Liver (tissue), 9 donors: ENCODE results near the gene NAGS. TPM values are rescaled to one million over a fixed set of nuclear protein-coding genes. Genes with fewer than 3 reads are reported as not detected.

Source experiments
- DNase-seq: peaks from one replicate; pipeline ENCODE4 v3.0.0-alpha.2; 2017; ENCODE audit warnings: low spot score
- H3K27ac ChIP-seq, 2 donors: one replicate each; pipeline ENCODE4 v1.7.0; 2013; ENCODE audit warnings: inconsistent platforms in 2 of 2, low read length in 2 of 2, control low read depth in 1 of 2, low read depth in 1 of 2, mild to moderate bottlenecking in 1 of 2
- H3K27me3 ChIP-seq, 4 donors: one replicate each; pipeline versions ENCODE4 v1.6.1 to v1.7.0; 2013; ENCODE audit warnings: low read length in 3 of 4, inconsistent platforms in 1 of 4, mild to moderate bottlenecking in 1 of 4, moderate library complexity in 1 of 4; ENCODE audit not compliant: control insufficient read depth in 4 of 4, insufficient read depth in 4 of 4
- H3K36me3 ChIP-seq, 4 donors: one replicate each; pipeline versions ENCODE4 v1.6.1 to v1.7.0; 2013; ENCODE audit warnings: low read length in 3 of 4, mild to moderate bottlenecking in 3 of 4, low read depth in 1 of 4, moderate library complexity in 1 of 4; ENCODE audit not compliant: control insufficient read depth in 4 of 4, insufficient read depth in 3 of 4
- H3K4me1 ChIP-seq, 4 donors: one replicate each; pipeline versions ENCODE4 v1.6.1 to v1.7.0; 2013; ENCODE audit warnings: low read length in 3 of 4, mild to moderate bottlenecking in 3 of 4, moderate library complexity in 1 of 4; ENCODE audit not compliant: control insufficient read depth in 4 of 4, insufficient read depth in 4 of 4
- H3K4me3 ChIP-seq, 3 donors: one replicate each; pipeline versions ENCODE4 v1.6.1 to v1.7.0; 2013; ENCODE audit warnings: low read length in 3 of 3, control low read depth in 1 of 3, low read depth in 1 of 3, mild to moderate bottlenecking in 1 of 3
- H3K9ac ChIP-seq, 2 donors: one replicate each; pipeline ENCODE4 v1.7.0; 2013; ENCODE audit warnings: low read length in 2 of 2, mild to moderate bottlenecking in 2 of 2, moderate library complexity in 2 of 2, control low read depth in 1 of 2, low read depth in 1 of 2
- H3K9me3 ChIP-seq, 4 donors: one replicate each; pipeline versions ENCODE4 v1.6.1 to v1.7.0; 2013; ENCODE audit warnings: low read length in 3 of 4; ENCODE audit not compliant: control insufficient read depth in 4 of 4
- ATF3 ChIP-seq: IDR thresholded peaks from 2 replicates; pipeline ENCODE4 v1.6.1; 2016; ENCODE audit warnings: antibody characterized with exemption
- CTCF ChIP-seq: fragments of 150-350 bp; IDR thresholded peaks from 2 replicates; pipeline ENCODE4 v1.5.1; 2017; ENCODE audit warnings: improper control_type of control experiment, low read depth, low read length; ENCODE audit not compliant: missing input control
- FOXA1 ChIP-seq: IDR thresholded peaks from 2 replicates; pipeline ENCODE4 v1.6.1; 2016; ENCODE audit warnings: antibody characterized with exemption
- FOXA2 ChIP-seq: IDR thresholded peaks from 2 replicates; pipeline ENCODE4 v1.6.1; 2016; ENCODE audit warnings: antibody characterized with exemption
- HNF4A ChIP-seq, 2 donors: conservative IDR thresholded peaks; 2 replicates each; pipeline ENCODE4 v1.6.1; 2016; ENCODE audit warnings: antibody characterized with exemption in 2 of 2, mild to moderate bottlenecking in 2 of 2
- HNF4G ChIP-seq: IDR thresholded peaks from 2 replicates; pipeline ENCODE4 v1.6.1; 2016; ENCODE audit warnings: antibody characterized with exemption
- MAX ChIP-seq: IDR thresholded peaks from 2 replicates; pipeline ENCODE4 v1.6.1; 2016; ENCODE audit warnings: antibody characterized with exemption
- NR2F2 ChIP-seq: IDR thresholded peaks from 2 replicates; pipeline ENCODE4 v1.6.1; 2016; ENCODE audit warnings: antibody characterized with exemption
- REST ChIP-seq: IDR thresholded peaks from 2 replicates; pipeline ENCODE4 v1.6.1; 2016; ENCODE audit warnings: antibody characterized with exemption, mild to moderate bottlenecking
- RXRA ChIP-seq, 2 donors: IDR thresholded peaks; 2 replicates each; pipeline ENCODE4 v1.6.1; 2017 to 2018; ENCODE audit warnings: antibody characterized with exemption in 2 of 2, mild to moderate bottlenecking in 1 of 2
- SP1 ChIP-seq: IDR thresholded peaks from 2 replicates; pipeline ENCODE4 v1.6.1; 2018; ENCODE audit warnings: antibody characterized with exemption, mild to moderate bottlenecking
- TAF1 ChIP-seq: conservative IDR thresholded peaks from 2 replicates; pipeline ENCODE4 v1.6.1; 2016; ENCODE audit warnings: antibody characterized with exemption, mild to moderate bottlenecking
- YY1 ChIP-seq: IDR thresholded peaks from 2 replicates; pipeline ENCODE4 v1.6.1; 2016; ENCODE audit warnings: antibody characterized with exemption, mild to moderate bottlenecking
- ZBTB33 ChIP-seq: IDR thresholded peaks from 2 replicates; pipeline ENCODE4 v1.6.1; 2016; ENCODE audit warnings: antibody characterized with exemption
- WGBS: extraction: QIAGEN DNeasy Blood & Tissue Kit; methylation state at CpG from one replicate; pipeline ENCODE4 v1.1.7; 2013; 5-methylcytosine and 5-hydroxymethylcytosine counted together
- polyA plus RNA-seq, 2 donors: library from polyadenylated mRNA; stranded (reverse) in 1 of 2; unstranded in 1 of 2; fragments of 200-250 nt in 1 of 2; fragments of >200 nt in 1 of 2; fragmentation: Nextera tagmentation in 1 of 2; extraction: Ambion mirVana in 1 of 2; gene quantifications; one replicate each; pipeline versions ENCODE4 v1.2.1 to v1.2.3, GENCODE V29; 2013 to 2015
- total RNA-seq, 2 donors: library from RNA; depleted of rRNA; stranded (reverse); fragments of >200 nt; gene quantifications; one replicate each; pipeline ENCODE4 v1.2.3, GENCODE V29; 2014
- donor health status: healthy.
- donor health status: healthy.
- donor health status: healthy.
- donor health status: healthy.
- donor health status: healthy.

The NAGS gene
- total and polyA plus RNA-seq, 4 donors = 21.5 to 29.8 (median 28.2) TPM

GRCh38 chr17:44004761-44005526 lies 522 bp downstream of the NAGS start:
- 2% methylated on average over 71 of the region's 71 CpGs for WGBS
- no peaks in the 10 kb centered on the region for H3K27me3 ChIP-seq

GRCh38 chr17:44005527-44006271 lies 1.3 kb downstream of the NAGS start:
- Histone ChIP-seq H3K4me1 (peaks cover 21 to 79% (median 58%) of the 10 kb centered on the region in 4 donors), H3K9ac (peak overlapping the region in 1 of 2 donors; percentile 68), H3K36me3 (peaks cover 4 to 17% (median 13%) of the 10 kb centered on the region in 4 donors), H3K9me3 (no peaks in the 10 kb centered on the region), H3K4me3 (peak overlapping the region; percentile 78 to 90 (median 81)), H3K27ac (peak overlapping the region; percentile 94 to 98), H3K27me3 (no peaks in the 10 kb centered on the region)
- DNase-seq = no peak
- 1% methylated on average over 59 of the region's 59 CpGs for WGBS
- TF ChIP-seq ATF3 (no peak), HNF4A (conservative IDR thresholded peaks at IDR 0.05) (peak in 1 of 2 donors; percentile 2)

More at GRCh38 chr17:44004761-44005526, 522 bp downstream of the NAGS start:
- peak overlapping the region in 1 of 2 donors; percentile 68 for H3K9ac ChIP-seq
- no peaks in the 10 kb centered on the region for H3K9me3 ChIP-seq
- H3K27ac ChIP-seq = peak overlapping the region; percentile 94 to 98
- H3K4me3 ChIP-seq = peak overlapping the region; percentile 78 to 90 (median 81)
- peaks cover 4 to 17% (median 13%) of the 10 kb centered on the region in 4 donors for H3K36me3 ChIP-seq
- no peak for DNase-seq
- peaks cover 22 to 86% (median 58%) of the 10 kb centered on the region in 4 donors for H3K4me1 ChIP-seq
- TF ChIP-seq HNF4G (peak; percentile 57), YY1 (peak; percentile 10), HNF4A (conservative IDR thresholded peaks at IDR 0.05) (peak; percentile 87 to 92), TAF1 (no peak), CTCF (no peak), RXRA (IDR thresholded peaks at IDR 0.05) (peak; percentile 51 to 63), NR2F2 (no peak), SP1 (peak; percentile 63)

- Histone ChIP-seq H3K4me3 (peak overlapping the region; percentile 78 to 90 (median 81)), H3K27me3 (no peaks in the 10 kb centered on the region), H3K9ac (peak overlapping the region in 1 of 2 donors; percentile 56), H3K27ac (peak overlapping the region; percentile 94 to 98), H3K9me3 (no peaks in the 10 kb centered on the region), H3K4me1 (peaks cover 21 to 77% (median 58%) of the 10 kb centered on the region in 4 donors), H3K36me3 (peaks cover 4 to 17% (median 13%) of the 10 kb centered on the region in 4 donors)
- no peak for TF ChIP-seq REST
- no peak for TF ChIP-seq ATF3
- TF ChIP-seq MAX = no peak
- TF ChIP-seq HNF4A (conservative IDR thresholded peaks at IDR 0.05) = no peak
- no peak for TF ChIP-seq ZBTB33
- no peak for TF ChIP-seq FOXA1
- TF ChIP-seq FOXA2 = no peak
- no peak for TF ChIP-seq SP1
- DNase-seq = no peak
- WGBS = under 1% methylated on average over 21 of the region's 21 CpGs
Measured at GRCh38 chr17:44006272-44006597, 1.8 kb downstream of the NAGS start.
